ENCODE measurements around the gene ATXN3L. TPM values are rescaled to one million over a fixed set of nuclear protein-coding genes. Genes with fewer than 3 reads are reported as not detected.

Gene ATXN3L
- total and polyA plus RNA-seq, 5 donors = not detected

DNA sequence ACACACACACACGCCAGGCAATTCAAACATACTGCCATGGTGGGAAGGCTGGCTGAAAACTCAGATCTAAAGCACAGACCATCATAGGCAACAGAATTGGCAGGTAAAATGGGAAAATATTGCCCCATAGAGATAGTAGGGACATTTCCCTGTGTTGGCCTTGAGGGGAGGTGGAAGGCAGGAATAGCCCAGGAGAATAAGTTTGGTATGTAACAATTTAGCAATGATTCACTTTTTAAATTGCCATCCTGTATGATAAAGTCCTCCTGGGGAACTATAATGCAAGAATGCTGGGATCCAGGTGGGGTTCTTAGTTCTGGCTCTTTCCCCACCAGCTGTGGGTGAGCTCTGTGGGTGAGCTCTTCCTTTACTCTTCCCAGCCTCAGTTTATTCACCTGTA is 51.0 kb downstream of the ATXN3L start:
- no peak for ATAC-seq
- intact Hi-C loops (cut with DNase I) = no loop called here
- Histone ChIP-seq H3K9me3 (ENCODE audit: control insufficient read depth, low read length) (no peaks in the 10 kb centered on the region), H3K27me3 (ENCODE audit: control insufficient read depth, insufficient read depth) (no peaks in the 10 kb centered on the region), H3K4me3 (ENCODE audit: low read length) (no peak overlapping the region), H3K4me1 (ENCODE audit: control insufficient read depth, insufficient read depth, low read length) (no peaks in the 10 kb centered on the region), H3K27ac (ENCODE audit: low read length) (no peak overlapping the region)
- DNase-seq = no peak
- 97% methylated on average over 1 of the region's 1 CpG for WGBS

Other genes starting within 250 kb of the ATXN3L start
- not detected for gene EGFL6, start 249.5 kb upstream of the ATXN3L start, total RNA-seq
- not detected for gene EGFL6, start 249.5 kb upstream of the ATXN3L start, polyA plus RNA-seq